H1 (cell line): ENCODE data around the gene GPR171. TPM values are rescaled to one million over a fixed set of nuclear protein-coding genes. Genes with fewer than 3 reads are reported as not detected.

Experiments
- CTCF ChIA-PET: fragments of 300-600 bp; sonication (Branson Sonifier 250); formaldehyde crosslinking; loops from one replicate; lab custom pipeline; 2021; ENCODE audit not compliant: partially characterized antibody; lab: Charles Lee
- POLR2A ChIA-PET: fragments of 300-600 bp; sonication (Branson Sonifier 250); formaldehyde crosslinking; loops from one replicate; lab custom pipeline; 2021; ENCODE audit warnings: inconsistent platforms; ENCODE audit not compliant: partially characterized antibody; lab: Charles Lee
- DNase-seq, 2 experiments: peaks; one replicate each; pipeline versions ENCODE4 v3.0.0 to v3.0.0-alpha.2; 2010 to 2022; ENCODE audit warnings: low spot score in 2 of 2, low read depth in 1 of 2, mixed read lengths in 1 of 2
- FAIRE-seq: peaks from 2 replicates; lab custom pipeline; 2011; peaks lifted over from hg19 to GRCh38; lab: Jason Lieb, UNC
- H2AFZ ChIP-seq: 2 replicates; pipeline ENCODE4 v1.8.1; 2012; ENCODE audit warnings: low read length, inconsistent platforms
- H2AK5ac ChIP-seq: 2 replicates; pipeline ENCODE4 v1.6.1; 2013; ENCODE audit warnings: low read depth, low read length
- H2BK120ac ChIP-seq: replicated peaks from 2 replicates; pipeline ENCODE3; 2013; ENCODE audit warnings: low read depth, low read length, inconsistent platforms
- H2BK12ac ChIP-seq: 2 replicates; pipeline ENCODE4 v1.6.1; 2013; ENCODE audit warnings: low read depth, low read length
- H2BK15ac ChIP-seq: 2 replicates; pipeline ENCODE4 v1.6.1; 2013; ENCODE audit warnings: low read length
- H2BK20ac ChIP-seq: 2 replicates; pipeline ENCODE4 v1.6.1; 2013; ENCODE audit warnings: low read length
- H2BK5ac ChIP-seq: 2 replicates; pipeline ENCODE4 v1.6.1; 2013; ENCODE audit warnings: low read depth, low read length
- H3K14ac ChIP-seq: 2 replicates; pipeline ENCODE4 v1.6.1; 2013; ENCODE audit warnings: inconsistent platforms; ENCODE audit not compliant: insufficient read length
- H3K18ac ChIP-seq: 2 replicates; pipeline ENCODE4 v1.6.1; 2013; ENCODE audit warnings: low read length; ENCODE audit errors: extremely low read depth
- H3K23ac ChIP-seq: 2 replicates; pipeline ENCODE4 v1.6.1; 2013; ENCODE audit warnings: inconsistent platforms; ENCODE audit not compliant: insufficient read length
- H3K23me2 ChIP-seq: 2 replicates; pipeline ENCODE4 v1.6.1; 2013; ENCODE audit warnings: low read depth, low read length
- H3K27ac ChIP-seq: 2 replicates; pipeline ENCODE4 v1.6.1; 2011; ENCODE audit warnings: low read depth, low read length, inconsistent platforms
- H3K27me3 ChIP-seq, 4 experiments: replicated peaks in 1 of 4; 1 replicate in 1 of 4; 2 replicates in 3 of 4; pipeline versions ENCODE4 v1.6.1 to v1.8.1; 2011 to 2013; ENCODE audit warnings: low read length in 3 of 4, mild to moderate bottlenecking in 3 of 4, inconsistent platforms in 2 of 4, mixed read lengths in 2 of 4, moderate library complexity in 1 of 4; ENCODE audit not compliant: control insufficient read depth in 3 of 4, insufficient read depth in 3 of 4; ENCODE audit errors: extremely low read depth in 1 of 4
- H3K36me3 ChIP-seq, 4 experiments: 2 replicates each; pipeline versions ENCODE4 v1.6.1 to v1.8.1; 2011 to 2013; ENCODE audit warnings: mild to moderate bottlenecking in 4 of 4, low read length in 3 of 4, moderate library complexity in 2 of 4, control low read depth in 1 of 4, inconsistent platforms in 1 of 4; ENCODE audit not compliant: insufficient read depth in 4 of 4, control insufficient read depth in 2 of 4
- H3K4ac ChIP-seq: replicated peaks from 2 replicates; pipeline ENCODE3; 2013; ENCODE audit warnings: low read length, low read depth, mixed read lengths, inconsistent platforms; ENCODE audit not compliant: insufficient read length
- H3K4me1 ChIP-seq, 4 experiments: replicated peaks in 1 of 4; 1 replicate in 1 of 4; 2 replicates in 3 of 4; pipeline versions ENCODE4 v1.6.1 to v1.8.1; 2011 to 2013; ENCODE audit warnings: low read length in 3 of 4, inconsistent platforms in 2 of 4, mixed read lengths in 1 of 4; ENCODE audit not compliant: insufficient read depth in 4 of 4, control insufficient read depth in 3 of 4
- H3K4me2 ChIP-seq, 2 experiments: 2 replicates each; pipeline versions ENCODE4 v1.6.1 to v1.8.1; 2011 to 2013; ENCODE audit warnings: low read depth in 2 of 2, low read length in 2 of 2, control low read depth in 1 of 2, inconsistent platforms in 1 of 2, mild to moderate bottlenecking in 1 of 2; ENCODE audit not compliant: insufficient read depth in 1 of 2
- H3K4me3 ChIP-seq, 4 experiments: fragments of 200-600, 300-600 bp in 1 of 4; sonication (generic), shearing (Covaris generic), sonication (Bioruptor Twin) in 1 of 4; 2 replicates each; pipeline versions ENCODE4 v1.5.1 to v1.8.1; 2011 to 2016; ENCODE audit warnings: low read length in 4 of 4, low read depth in 3 of 4, control low read depth in 2 of 4, inconsistent platforms in 2 of 4, mild to moderate bottlenecking in 2 of 4, mixed read lengths in 1 of 4, moderate library complexity in 1 of 4; ENCODE audit not compliant: insufficient read depth in 2 of 4; ENCODE audit errors: extremely low read depth in 1 of 4
- H3K56ac ChIP-seq: replicated peaks from 2 replicates; pipeline ENCODE3; 2013; ENCODE audit warnings: low read depth, mild to moderate bottlenecking, mixed read lengths, low read length, inconsistent platforms; ENCODE audit not compliant: insufficient read length
- H3K79me1 ChIP-seq: 2 replicates; pipeline ENCODE4 v1.6.1; 2013; ENCODE audit warnings: low read depth, low read length, control low read depth
- H3K79me2 ChIP-seq, 2 experiments: 2 replicates each; pipeline versions ENCODE4 v1.6.1 to v1.8.1; 2012 to 2013; ENCODE audit warnings: low read length in 2 of 2, mild to moderate bottlenecking in 2 of 2, inconsistent platforms in 1 of 2; ENCODE audit not compliant: insufficient read depth in 2 of 2, control insufficient read depth in 1 of 2
- H3K9ac ChIP-seq, 4 experiments: replicated peaks in 1 of 4; 1 replicate in 1 of 4; 2 replicates in 3 of 4; pipeline versions ENCODE4 v1.6.1 to v1.8.1; 2011 to 2013; ENCODE audit warnings: low read depth in 3 of 4, low read length in 3 of 4, control low read depth in 2 of 4, mild to moderate bottlenecking in 2 of 4, moderate library complexity in 2 of 4, inconsistent platforms in 1 of 4; ENCODE audit errors: extremely low read depth in 1 of 4
- H3K9me3 ChIP-seq, 2 experiments: 2 replicates each; pipeline versions ENCODE4 v1.6.1 to v1.8.1; 2012 to 2013; ENCODE audit warnings: mild to moderate bottlenecking in 2 of 2, moderate library complexity in 2 of 2, control low read depth in 1 of 2, inconsistent platforms in 1 of 2, low read depth in 1 of 2, low read length in 1 of 2, mixed read lengths in 1 of 2; ENCODE audit not compliant: insufficient read depth in 2 of 2
- H4K20me1 ChIP-seq, 2 experiments: replicated peaks in 1 of 2; 2 replicates each; pipeline versions ENCODE3 to v1.8.1; 2011 to 2013; ENCODE audit warnings: inconsistent platforms in 2 of 2, low read length in 2 of 2, mild to moderate bottlenecking in 1 of 2; ENCODE audit not compliant: insufficient read depth in 2 of 2, control insufficient read depth in 1 of 2
- H4K5ac ChIP-seq: 2 replicates; pipeline ENCODE4 v1.6.1; 2013; ENCODE audit warnings: low read length, low read depth, mixed read lengths, inconsistent platforms; ENCODE audit not compliant: insufficient read length
- H4K8ac ChIP-seq: 2 replicates; pipeline ENCODE4 v1.8.0; 2013; ENCODE audit warnings: mild to moderate bottlenecking, moderate library complexity, low read length, inconsistent platforms; ENCODE audit not compliant: insufficient read depth; ENCODE audit errors: extremely low read depth
- H4K91ac ChIP-seq: replicated peaks from 2 replicates; pipeline ENCODE3; 2013; ENCODE audit warnings: low read length, mixed read lengths, inconsistent platforms; ENCODE audit not compliant: insufficient read length
- BCL11A ChIP-seq, 2 experiments: IDR thresholded peaks; one replicate each; pipeline ENCODE4 v1.6.1; 2011; ENCODE audit warnings: low read depth in 2 of 2, low read length in 2 of 2, mild to moderate bottlenecking in 2 of 2
- CREB1 ChIP-seq: IDR thresholded peaks from 2 replicates; pipeline ENCODE4 v1.6.1; 2012; ENCODE audit warnings: inconsistent platforms
- CTCF ChIP-seq, 3 experiments: IDR thresholded peaks; 1 replicate in 2 of 3; 2 replicates in 1 of 3; pipeline versions ENCODE4 v1.5.1 to v1.6.1; 2011; ENCODE audit warnings: low read length in 3 of 3, mild to moderate bottlenecking in 3 of 3, inconsistent platforms in 2 of 3, low read depth in 1 of 3, moderate library complexity in 1 of 3; ENCODE audit not compliant: insufficient read depth in 1 of 3; ENCODE audit errors: control extremely low read depth in 1 of 3
- KDM5A ChIP-seq: fragments of 200-600 bp; IDR thresholded peaks from 2 replicates; pipeline ENCODE4 v1.7.1; 2012; ENCODE audit warnings: mild to moderate bottlenecking, low read length, inconsistent platforms, mixed read lengths
- RNF2 ChIP-seq: fragments of 200-900, 300-1000 bp; sonication (generic); IDR thresholded peaks from 2 replicates; pipeline ENCODE4 v1.7.1; 2016; ENCODE audit warnings: borderline replicate concordance, low read depth, mild to moderate bottlenecking, antibody characterized with exemption, low read length; ENCODE audit not compliant: poor library complexity, severe bottlenecking; ENCODE audit errors: missing control alignments
- SRF ChIP-seq: IDR thresholded peaks from 2 replicates; pipeline ENCODE4 v1.6.1; 2011; ENCODE audit warnings: mild to moderate bottlenecking, low read depth, low read length, moderate library complexity
- TAF7 ChIP-seq: optimal IDR thresholded peaks from 2 replicates; pipeline ENCODE3; 2011; ENCODE audit warnings: low read depth, mild to moderate bottlenecking, inconsistent platforms, low read length, moderate library complexity, borderline replicate concordance
- TCF12 ChIP-seq: IDR thresholded peaks from 2 replicates; pipeline ENCODE4 v1.6.1; 2011; ENCODE audit warnings: low read depth, mild to moderate bottlenecking, low read length
- WGBS, 2 experiments: shearing (Covaris generic) in 1 of 2; methylation state at CpG; one replicate each; pipeline versions ENCODE4 v1.1.6 to v1.1.7; 2013 to 2015; ENCODE audit warnings: low lambda C conversion rate in 2 of 2, mixed read lengths in 2 of 2, inconsistent platforms in 1 of 2, low coverage in 1 of 2, missing lambda C conversion rate in 1 of 2; ENCODE audit not compliant: insufficient replicate concordance in 2 of 2, insufficient coverage in 1 of 2, insufficient read length in 1 of 2; ENCODE audit errors: extremely low coverage in 1 of 2, missing lambda C conversion rate in 1 of 2; 5-methylcytosine and 5-hydroxymethylcytosine counted together
- polyA plus RNA-seq, 7 experiments: library from polyadenylated mRNA; depleted of rRNA in 3 of 7; stranded (reverse) in 5 of 7; unstranded in 2 of 7; fragments of >200 nt in 5 of 7; fragments of 200-250 nt in 2 of 7; gene quantifications; 1 replicate in 5 of 7; 2 replicates in 1 of 7; 4 replicates in 1 of 7; pipeline versions ENCODE4 v1.2.1 to v1.2.3, GENCODE V29; 2011 to 2013; ENCODE audit warnings: missing spikeins in 2 of 7, mixed read lengths in 2 of 7
- total RNA-seq: library from RNA; stranded (reverse); fragmentation: NEBNext Ultra II Directional; extraction: Animal tissue kit (Norgen Biotek cat#: 25700); gene quantifications from 2 replicates; pipeline ENCODE4 v1.2.1, GENCODE V29; 2021
- TF ChIP-seq, protein P1 (sequence below): IDR thresholded peaks from 2 replicates; pipeline ENCODE4 v1.6.1; 2011; ENCODE audit warnings: low read length, improper control_type of control experiment
- TF ChIP-seq, protein P2 (sequence below): IDR thresholded peaks from 2 replicates; pipeline ENCODE4 v1.6.1; 2012; ENCODE audit warnings: inconsistent platforms

Gene GPR171
- total and polyA plus RNA-seq, 2 of the 8 experiments (the other 6 are each of a cell fraction or from before 2014, with no cell fraction given) = not detected

DNA sequence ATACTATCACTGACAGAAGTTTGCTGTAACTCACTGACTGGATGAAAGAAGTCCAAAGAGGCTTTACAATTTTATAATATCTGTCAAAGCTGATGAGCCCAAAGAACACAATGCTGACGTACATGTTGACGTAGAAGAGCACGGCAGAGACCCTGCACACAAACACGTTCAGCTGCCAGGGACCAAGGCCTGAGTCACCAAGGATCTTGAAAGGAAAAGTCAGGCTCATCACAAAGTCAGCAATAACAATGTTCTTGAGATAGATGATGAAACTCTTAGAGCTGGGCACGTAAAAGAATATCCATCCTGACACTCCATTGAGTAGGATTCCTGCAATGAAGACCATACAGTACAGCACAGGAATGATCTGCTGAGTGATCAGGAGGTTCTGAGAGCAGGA is 10.9 kb upstream of the GPR171 start:
- CTCF ChIA-PET = interaction anchor here (1.0 to 1.3 kb wide), 3 partner anchors 14 to 65 kb away, joined by 3 to 5 read pairs (median 4); partner anchors contain the start of gene P2RY14
- no peaks in the 10 kb centered on the region for H3K9me3 ChIP-seq
- DNase-seq (no peak), FAIRE-seq (no peak)
- no peak overlapping the region for H3K9ac ChIP-seq
- no peak overlapping the region for H2BK5ac ChIP-seq
- no peak overlapping the region for H3K4me2 ChIP-seq
- H4K20me1 ChIP-seq = no peaks in the 10 kb centered on the region
- no peak overlapping the region for H3K27ac ChIP-seq
- no peaks in the 10 kb centered on the region for H3K36me3 ChIP-seq
- H3K18ac ChIP-seq = no peak overlapping the region
- H3K4me1 ChIP-seq = peaks cover 0 to 11% (median 5%) of the 10 kb centered on the region in 4 experiments; a peak in 4 of 7 replicates
- no peak overlapping the region for H4K8ac ChIP-seq
- H3K4ac ChIP-seq = no peak overlapping the region
- POLR2A ChIA-PET = no interaction called here
- H2AK5ac ChIP-seq = no peak overlapping the region
- H2AFZ ChIP-seq = no peak overlapping the region
- H3K79me2 ChIP-seq = no peaks in the 10 kb centered on the region
- no peaks in the 10 kb centered on the region; the same call in 1 of the 2 replicates for H3K79me1 ChIP-seq
- no peak overlapping the region for H2BK120ac ChIP-seq
- no peak overlapping the region for H4K91ac ChIP-seq
- no peak overlapping the region for H4K5ac ChIP-seq
- H3K23me2 ChIP-seq = no peaks in the 10 kb centered on the region
- no peak overlapping the region for H3K4me3 ChIP-seq
- no peak overlapping the region for H2BK15ac ChIP-seq
- no peak overlapping the region for H2BK12ac ChIP-seq
- no peaks in the 10 kb centered on the region for H3K27me3 ChIP-seq
- H2BK20ac ChIP-seq = no peak overlapping the region
- no peak overlapping the region for H3K14ac ChIP-seq
- no peak overlapping the region for H3K23ac ChIP-seq
- H3K56ac ChIP-seq = no peak overlapping the region
- 97% methylated on average over 5 of the region's 5 CpGs; no CpG with 5 or more reads in 1 of the 2 experiments for WGBS, 2 experiments
- TF ChIP-seq TCF12 = no peak
- no peak for TF ChIP-seq SRF
- TF ChIP-seq, protein P1, sequence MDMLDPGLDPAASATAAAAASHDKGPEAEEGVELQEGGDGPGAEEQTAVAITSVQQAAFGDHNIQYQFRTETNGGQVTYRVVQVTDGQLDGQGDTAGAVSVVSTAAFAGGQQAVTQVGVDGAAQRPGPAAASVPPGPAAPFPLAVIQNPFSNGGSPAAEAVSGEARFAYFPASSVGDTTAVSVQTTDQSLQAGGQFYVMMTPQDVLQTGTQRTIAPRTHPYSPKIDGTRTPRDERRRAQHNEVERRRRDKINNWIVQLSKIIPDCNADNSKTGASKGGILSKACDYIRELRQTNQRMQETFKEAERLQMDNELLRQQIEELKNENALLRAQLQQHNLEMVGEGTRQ = no peak
- TF ChIP-seq CTCF (IDR thresholded peaks at IDR 0.05; ENCODE audit: control extremely low read depth in 1 of 3, insufficient read depth in 1 of 3, low read depth in 1 of 3, low read length in 3 of 3) = no peak
- no peak for TF ChIP-seq CREB1
- no peak for TF ChIP-seq BCL11A (IDR thresholded peaks at IDR 0.05; ENCODE audit: low read depth in 2 of 2, low read length in 2 of 2)
- TF ChIP-seq, protein P2, sequence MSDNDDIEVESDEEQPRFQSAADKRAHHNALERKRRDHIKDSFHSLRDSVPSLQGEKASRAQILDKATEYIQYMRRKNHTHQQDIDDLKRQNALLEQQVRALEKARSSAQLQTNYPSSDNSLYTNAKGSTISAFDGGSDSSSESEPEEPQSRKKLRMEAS = no peak
- no peak for TF ChIP-seq TAF7
- no peak for TF ChIP-seq RNF2
- TF ChIP-seq KDM5A = no peak
